Natural killer cell (primary cell): ENCODE measurements around the gene KIF5B. TPM values are rescaled to one million over a fixed set of nuclear protein-coding genes. Genes with fewer than 3 reads are reported as not detected.

ENCODE experiments used
- ATAC-seq, 3 donors: fragments of 150-1000 bp in 2 of 3; fragments of 200-7000 bp in 1 of 3; cut with Tn5 transposase; 1 replicate in 1 of 3; 2 replicates in 2 of 3; pipeline ENCODE4 v1.10.0; 2021; ENCODE audit warnings: mild to moderate bottlenecking in 2 of 3, moderate library complexity in 2 of 3
- DNase-seq, 2 donors: peaks; one replicate each; pipeline versions ENCODE4 v3.0.0 to v3.0.0-alpha.2; 2013 to 2021; ENCODE audit warnings: mixed read lengths in 1 of 2
- H3K27ac ChIP-seq: one replicate; pipeline ENCODE4 v1.5.1; 2013; ENCODE audit warnings: mild to moderate bottlenecking, low read length
- H3K27me3 ChIP-seq: one replicate; pipeline ENCODE4 v1.6.1; 2013; ENCODE audit warnings: low read length; ENCODE audit not compliant: control insufficient read depth, insufficient read depth
- H3K36me3 ChIP-seq: one replicate; pipeline ENCODE4 v1.6.1; 2013; ENCODE audit warnings: low read length; ENCODE audit not compliant: control insufficient read depth, insufficient read depth
- H3K4me1 ChIP-seq: one replicate; pipeline ENCODE4 v1.6.1; 2013; ENCODE audit warnings: low read length; ENCODE audit not compliant: control insufficient read depth, insufficient read depth
- H3K4me3 ChIP-seq: one replicate; pipeline ENCODE4 v1.5.1; 2013; ENCODE audit warnings: low read length
- H3K9me3 ChIP-seq: one replicate; pipeline ENCODE4 v1.6.1; 2013; ENCODE audit warnings: low read length; ENCODE audit not compliant: control insufficient read depth, insufficient read depth
- H3K27ac Mint-ChIP-seq, 2 donors: one replicate each; pipeline ENCODE4 v1.8.0; 2022; ENCODE audit warnings: mild to moderate bottlenecking in 2 of 2, mixed read lengths in 2 of 2, moderate library complexity in 1 of 2
- H3K27me3 Mint-ChIP-seq, 2 donors: one replicate each; pipeline ENCODE4 v1.8.0; 2022; ENCODE audit warnings: low read depth in 2 of 2, mixed read lengths in 2 of 2
- H3K36me3 Mint-ChIP-seq: one replicate; pipeline ENCODE4 v1.8.0; 2022; ENCODE audit warnings: mixed read lengths
- H3K4me1 Mint-ChIP-seq, 2 donors: one replicate each; pipeline ENCODE4 v1.8.0; 2022; ENCODE audit warnings: mixed read lengths in 2 of 2
- H3K4me3 Mint-ChIP-seq: one replicate; pipeline ENCODE4 v1.8.0; 2022; ENCODE audit warnings: mild to moderate bottlenecking, moderate library complexity, mixed read lengths
- H3K9me3 Mint-ChIP-seq, 2 donors: one replicate each; pipeline ENCODE4 v1.8.0; 2022; ENCODE audit warnings: mixed read lengths in 2 of 2
- WGBS: methylation state at CpG from one replicate; pipeline ENCODE4 v1.1.7; 2013; ENCODE audit warnings: missing lambda C conversion rate; ENCODE audit not compliant: insufficient coverage; 5-methylcytosine and 5-hydroxymethylcytosine counted together
- intact Hi-C: fragments of 100-400 bp; cut with micrococcal nuclease; formaldehyde crosslinking; loops from one replicate; pipeline ENCODE4 v1.14.2; 2022
- total RNA-seq, 4 donors: library from RNA; stranded (reverse); fragments of 120-200 nt in 1 of 4; gene quantifications; one replicate each; pipeline versions ENCODE4 v1.2.3 to v1.2.4, GENCODE V29; 2013 to 2022
- TF ChIP-seq, protein P1 (sequence below): fragments of 200-600 bp; IDR thresholded peaks from one replicate; pipeline ENCODE4 v1.8.0; 2022; ENCODE audit warnings: antibody characterized with exemption

The KIF5B gene
- total RNA-seq, 3 donors from 2014 or later (not counting 1 experiment from before 2014, with no cell fraction given), result 51.0 to 64.2 (median 61.1) TPM

DNA sequence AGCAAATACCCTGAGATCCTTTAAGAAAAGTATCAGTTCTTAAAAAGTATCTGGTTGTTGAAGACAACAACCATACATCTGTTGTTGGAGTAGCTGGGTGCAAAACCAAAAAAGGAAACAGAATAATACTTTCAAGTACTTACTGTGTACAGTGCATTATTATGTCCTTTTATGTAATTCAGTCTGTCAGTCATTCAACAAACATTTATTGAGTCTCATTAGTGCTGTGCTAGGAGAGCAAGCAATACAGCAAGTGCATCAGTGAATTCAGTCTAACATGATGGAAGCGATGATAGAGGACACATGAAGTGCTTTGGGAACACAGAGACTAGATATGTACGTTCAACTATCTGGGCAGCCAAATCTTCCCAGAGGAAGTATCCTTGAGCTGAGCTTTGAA is 37.4 kb upstream of the KIF5B start:
- no peaks in the 10 kb centered on the region for H3K36me3 Mint-ChIP-seq
- H3K9me3 ChIP-seq, result no peaks in the 10 kb centered on the region
- H3K27me3 Mint-ChIP-seq, result peaks cover 16 to 39% of the 10 kb centered on the region in 2 donors
- H3K4me1 ChIP-seq, result no peaks in the 10 kb centered on the region
- intact Hi-C loops, result no loop called here
- H3K27ac Mint-ChIP-seq, result no peak overlapping the region
- ATAC-seq (no peak), DNase-seq (no peak)
- TF ChIP-seq, protein P1, sequence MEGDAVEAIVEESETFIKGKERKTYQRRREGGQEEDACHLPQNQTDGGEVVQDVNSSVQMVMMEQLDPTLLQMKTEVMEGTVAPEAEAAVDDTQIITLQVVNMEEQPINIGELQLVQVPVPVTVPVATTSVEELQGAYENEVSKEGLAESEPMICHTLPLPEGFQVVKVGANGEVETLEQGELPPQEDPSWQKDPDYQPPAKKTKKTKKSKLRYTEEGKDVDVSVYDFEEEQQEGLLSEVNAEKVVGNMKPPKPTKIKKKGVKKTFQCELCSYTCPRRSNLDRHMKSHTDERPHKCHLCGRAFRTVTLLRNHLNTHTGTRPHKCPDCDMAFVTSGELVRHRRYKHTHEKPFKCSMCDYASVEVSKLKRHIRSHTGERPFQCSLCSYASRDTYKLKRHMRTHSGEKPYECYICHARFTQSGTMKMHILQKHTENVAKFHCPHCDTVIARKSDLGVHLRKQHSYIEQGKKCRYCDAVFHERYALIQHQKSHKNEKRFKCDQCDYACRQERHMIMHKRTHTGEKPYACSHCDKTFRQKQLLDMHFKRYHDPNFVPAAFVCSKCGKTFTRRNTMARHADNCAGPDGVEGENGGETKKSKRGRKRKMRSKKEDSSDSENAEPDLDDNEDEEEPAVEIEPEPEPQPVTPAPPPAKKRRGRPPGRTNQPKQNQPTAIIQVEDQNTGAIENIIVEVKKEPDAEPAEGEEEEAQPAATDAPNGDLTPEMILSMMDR, result no peak
- no peaks in the 10 kb centered on the region for H3K27me3 ChIP-seq
- 93% methylated on average over 2 of the region's 2 CpGs for WGBS
- no peak overlapping the region for H3K4me3 ChIP-seq
- H3K4me3 Mint-ChIP-seq, result no peak overlapping the region
- no peaks in the 10 kb centered on the region for H3K9me3 Mint-ChIP-seq
- H3K36me3 ChIP-seq, result no peaks in the 10 kb centered on the region
- H3K27ac ChIP-seq, result no peak overlapping the region
- no peaks in the 10 kb centered on the region for H3K4me1 Mint-ChIP-seq

DNA sequence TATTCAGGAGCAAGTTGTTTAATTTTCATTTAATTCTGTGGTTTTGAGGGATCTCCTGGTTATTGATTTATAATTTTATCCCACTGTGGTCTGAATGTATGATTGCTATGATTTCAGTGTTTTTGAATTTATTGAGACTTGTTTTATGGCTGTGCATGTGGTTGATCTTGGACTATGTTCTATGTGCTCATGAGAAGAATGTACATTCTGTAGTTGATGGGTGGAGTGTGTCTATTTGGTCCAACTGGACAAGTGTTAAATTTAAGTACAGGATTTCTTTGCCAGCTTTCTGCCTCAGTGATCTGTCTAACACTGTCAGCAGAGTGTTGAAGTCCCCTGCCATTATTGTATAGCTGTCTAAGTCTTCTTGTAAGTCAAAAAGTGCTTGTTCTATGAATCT is 34.8 kb upstream of the KIF5B start:
- Histone ChIP-seq H3K9me3 (no peaks in the 10 kb centered on the region), H3K27ac (no peak overlapping the region), H3K4me1 (no peaks in the 10 kb centered on the region), H3K36me3 (no peaks in the 10 kb centered on the region), H3K4me3 (no peak overlapping the region), H3K27me3 (no peaks in the 10 kb centered on the region)
- DNase-seq (no peak), ATAC-seq (no peak)
- H3K4me1 Mint-ChIP-seq, result no peaks in the 10 kb centered on the region
- TF ChIP-seq, protein P1, result no peak
- peaks cover 19 to 39% of the 10 kb centered on the region in 2 donors for H3K27me3 Mint-ChIP-seq
- intact Hi-C loops, result no loop called here
- no peak overlapping the region for H3K27ac Mint-ChIP-seq
- H3K4me3 Mint-ChIP-seq, result no peak overlapping the region
- H3K36me3 Mint-ChIP-seq, result no peaks in the 10 kb centered on the region
- no peaks in the 10 kb centered on the region for H3K9me3 Mint-ChIP-seq

DNA sequence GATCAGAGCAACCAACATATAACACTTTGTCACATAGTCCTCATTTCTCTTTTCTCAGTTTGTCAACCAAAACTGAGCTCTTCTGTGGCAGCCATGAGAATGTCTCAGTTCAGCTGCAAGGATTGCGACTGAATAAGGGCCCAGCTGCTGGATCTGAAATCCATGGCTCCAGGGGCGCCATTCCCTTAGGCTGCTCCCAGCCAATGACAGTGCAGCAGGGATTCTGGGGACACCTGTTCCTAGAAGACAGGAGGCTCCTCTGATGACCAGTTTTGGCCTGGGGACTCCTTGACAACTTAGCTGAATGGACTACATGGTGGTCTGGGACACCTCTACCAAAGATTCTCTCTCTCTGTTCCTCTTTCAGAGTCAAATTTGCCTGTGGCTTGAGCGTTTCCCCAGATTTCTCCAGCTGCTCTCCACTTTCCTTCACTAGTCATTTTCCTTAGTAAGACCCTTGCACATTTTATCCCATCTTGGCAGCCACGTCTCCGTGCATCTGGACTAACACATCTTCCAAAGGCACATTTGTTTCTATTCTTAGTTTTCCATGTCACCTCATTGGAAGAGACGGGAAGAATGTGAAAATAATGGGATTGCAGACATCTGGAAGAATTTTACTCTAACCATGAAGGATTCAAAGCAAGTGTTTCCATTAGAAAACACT is 28.1 kb upstream of the KIF5B start:
- Mint-ChIP-seq H3K4me1 (no peaks in the 10 kb centered on the region), H3K36me3 (no peaks in the 10 kb centered on the region), H3K27ac (no peak overlapping the region), H3K9me3 (no peaks in the 10 kb centered on the region), H3K4me3 (no peak overlapping the region), H3K27me3 (peaks cover 2 to 15% of the 10 kb centered on the region in 2 donors)
- Histone ChIP-seq H3K27me3 (no peaks in the 10 kb centered on the region), H3K36me3 (no peaks in the 10 kb centered on the region), H3K4me1 (no peaks in the 10 kb centered on the region), H3K9me3 (no peaks in the 10 kb centered on the region), H3K4me3 (no peak overlapping the region), H3K27ac (no peak overlapping the region)
- 93% methylated on average over 5 of the region's 6 CpGs for WGBS
- intact Hi-C loops, result no loop called here
- DNase-seq (no peak), ATAC-seq (no peak)
- TF ChIP-seq, protein P1, result no peak

DNA sequence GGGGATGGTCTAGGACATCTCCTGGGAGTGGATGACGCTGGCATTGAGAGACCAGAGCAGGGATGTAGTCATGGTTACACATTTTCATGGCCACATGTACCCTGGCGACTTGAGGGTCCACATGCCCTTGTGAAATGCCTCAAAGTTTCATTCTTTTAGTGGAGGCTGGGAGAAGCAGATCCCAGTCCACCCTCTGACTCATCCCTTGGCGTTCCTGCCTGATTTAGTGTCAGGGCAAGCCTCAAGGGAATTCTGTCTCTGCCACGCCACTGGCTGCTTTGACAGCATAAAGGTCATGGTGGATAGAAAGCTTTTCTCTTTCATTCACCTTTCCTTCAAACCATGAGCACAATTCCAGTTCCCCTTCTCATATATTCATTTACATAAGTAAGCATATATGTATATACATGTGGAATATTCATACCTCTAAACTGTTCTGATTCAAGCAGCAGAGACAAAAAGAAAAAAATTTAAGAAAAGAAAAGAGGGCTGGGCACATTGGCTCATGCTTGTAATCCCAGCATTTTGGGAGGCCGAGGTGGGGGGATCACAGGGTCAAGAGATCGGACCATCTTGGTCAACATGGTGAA is 21.8 kb upstream of the KIF5B start:
- Mint-ChIP-seq H3K4me1 (no peaks in the 10 kb centered on the region), H3K27me3 (peaks cover 2 to 3% of the 10 kb centered on the region in 2 donors), H3K27ac (no peak overlapping the region), H3K36me3 (no peaks in the 10 kb centered on the region), H3K9me3 (no peaks in the 10 kb centered on the region), H3K4me3 (no peak overlapping the region)
- no peaks in the 10 kb centered on the region for H3K36me3 ChIP-seq
- H3K27ac ChIP-seq, result no peak overlapping the region
- no peaks in the 10 kb centered on the region for H3K4me1 ChIP-seq
- H3K4me3 ChIP-seq, result no peak overlapping the region
- DNase-seq, result no peak
- no peak for ATAC-seq
- WGBS, result 69% methylated on average over 5 of the region's 6 CpGs
- no peaks in the 10 kb centered on the region for H3K27me3 ChIP-seq
- TF ChIP-seq, protein P1, result no peak
- intact Hi-C loops, result no loop called here
- no peaks in the 10 kb centered on the region for H3K9me3 ChIP-seq
